ENCODE data around the gene HS6ST1. TPM values are rescaled to one million over a fixed set of nuclear protein-coding genes. Genes with fewer than 3 reads are reported as not detected.

HS6ST1 gene
- total RNA-seq, 4 donors from 2014 or later: 44.6 to 63.3 (median 53.5) TPM

GRCh38 chr2:128325611-128326181 is 7.0 kb upstream of the HS6ST1 start:
- Histone ChIP-seq H3K27ac (peak overlapping the region in 3 of 4 donors; percentile 35 to 43 (median 41)), H3K4me1 (peaks cover 13 to 17% of the 10 kb centered on the region in 2 donors), H3K27me3 (no peaks in the 10 kb centered on the region), H3K36me3 (no peaks in the 10 kb centered on the region), H3K9me3 (no peaks in the 10 kb centered on the region), H3K4me3 (no peak overlapping the region)
- in situ Hi-C loops (cut with MboI; ENCODE audit: low sequenced_read_pairs in 4 of 4): no loop called here
- no peak for ATAC-seq
- intact Hi-C loops (cut with DNase I; ENCODE audit: low total_unique reads): loop anchor here (2.0 to 10.0 kb wide), 5 partner anchors 93 to 1859 kb away; partner anchors contain the start of genes MZT2B, SMPD4 and UGGT1
- peak in 1 of 2 donors; percentile 48 for DNase-seq
- no peak for TF ChIP-seq POLR2A (IDR thresholded peaks at IDR 0.05)
- TF ChIP-seq, protein P1, sequence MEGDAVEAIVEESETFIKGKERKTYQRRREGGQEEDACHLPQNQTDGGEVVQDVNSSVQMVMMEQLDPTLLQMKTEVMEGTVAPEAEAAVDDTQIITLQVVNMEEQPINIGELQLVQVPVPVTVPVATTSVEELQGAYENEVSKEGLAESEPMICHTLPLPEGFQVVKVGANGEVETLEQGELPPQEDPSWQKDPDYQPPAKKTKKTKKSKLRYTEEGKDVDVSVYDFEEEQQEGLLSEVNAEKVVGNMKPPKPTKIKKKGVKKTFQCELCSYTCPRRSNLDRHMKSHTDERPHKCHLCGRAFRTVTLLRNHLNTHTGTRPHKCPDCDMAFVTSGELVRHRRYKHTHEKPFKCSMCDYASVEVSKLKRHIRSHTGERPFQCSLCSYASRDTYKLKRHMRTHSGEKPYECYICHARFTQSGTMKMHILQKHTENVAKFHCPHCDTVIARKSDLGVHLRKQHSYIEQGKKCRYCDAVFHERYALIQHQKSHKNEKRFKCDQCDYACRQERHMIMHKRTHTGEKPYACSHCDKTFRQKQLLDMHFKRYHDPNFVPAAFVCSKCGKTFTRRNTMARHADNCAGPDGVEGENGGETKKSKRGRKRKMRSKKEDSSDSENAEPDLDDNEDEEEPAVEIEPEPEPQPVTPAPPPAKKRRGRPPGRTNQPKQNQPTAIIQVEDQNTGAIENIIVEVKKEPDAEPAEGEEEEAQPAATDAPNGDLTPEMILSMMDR (IDR thresholded peaks at IDR 0.05 in 4 of 5, conservative IDR thresholded peaks at IDR 0.05 in 1 of 5): peak in 1 of 5 experiments; percentile 8

- Histone ChIP-seq H3K4me3 (no peak overlapping the region), H3K9me3 (no peaks in the 10 kb centered on the region), H3K27me3 (no peaks in the 10 kb centered on the region), H3K27ac (peak overlapping the region in 3 of 4 donors; percentile 35 to 43 (median 41)), H3K4me1 (peaks cover 13 to 17% of the 10 kb centered on the region in 2 donors), H3K36me3 (no peaks in the 10 kb centered on the region)
- intact Hi-C loops (cut with DNase I; ENCODE audit: low total_unique reads) (loop anchor here (2.0 to 10.0 kb wide), 6 partner anchors 92 to 1860 kb away; partner anchors contain the start of genes MZT2B, SMPD4 and UGGT1), in situ Hi-C loops (cut with MboI; ENCODE audit: low sequenced_read_pairs in 4 of 4) (loop anchor here in 1 of 4 donors (25.0 kb wide), 1 partner anchor 412 kb away; no protein-coding TSS in a partner anchor)
- ATAC-seq (no peak), DNase-seq (no peak)
- TF ChIP-seq, protein P1 (IDR thresholded peaks at IDR 0.05 in 4 of 5, conservative IDR thresholded peaks at IDR 0.05 in 1 of 5): no peak
- TF ChIP-seq POLR2A (IDR thresholded peaks at IDR 0.05): no peak
Observed at GRCh38 chr2:128324897-128325410, 6.3 kb upstream of the HS6ST1 start.

DNA sequence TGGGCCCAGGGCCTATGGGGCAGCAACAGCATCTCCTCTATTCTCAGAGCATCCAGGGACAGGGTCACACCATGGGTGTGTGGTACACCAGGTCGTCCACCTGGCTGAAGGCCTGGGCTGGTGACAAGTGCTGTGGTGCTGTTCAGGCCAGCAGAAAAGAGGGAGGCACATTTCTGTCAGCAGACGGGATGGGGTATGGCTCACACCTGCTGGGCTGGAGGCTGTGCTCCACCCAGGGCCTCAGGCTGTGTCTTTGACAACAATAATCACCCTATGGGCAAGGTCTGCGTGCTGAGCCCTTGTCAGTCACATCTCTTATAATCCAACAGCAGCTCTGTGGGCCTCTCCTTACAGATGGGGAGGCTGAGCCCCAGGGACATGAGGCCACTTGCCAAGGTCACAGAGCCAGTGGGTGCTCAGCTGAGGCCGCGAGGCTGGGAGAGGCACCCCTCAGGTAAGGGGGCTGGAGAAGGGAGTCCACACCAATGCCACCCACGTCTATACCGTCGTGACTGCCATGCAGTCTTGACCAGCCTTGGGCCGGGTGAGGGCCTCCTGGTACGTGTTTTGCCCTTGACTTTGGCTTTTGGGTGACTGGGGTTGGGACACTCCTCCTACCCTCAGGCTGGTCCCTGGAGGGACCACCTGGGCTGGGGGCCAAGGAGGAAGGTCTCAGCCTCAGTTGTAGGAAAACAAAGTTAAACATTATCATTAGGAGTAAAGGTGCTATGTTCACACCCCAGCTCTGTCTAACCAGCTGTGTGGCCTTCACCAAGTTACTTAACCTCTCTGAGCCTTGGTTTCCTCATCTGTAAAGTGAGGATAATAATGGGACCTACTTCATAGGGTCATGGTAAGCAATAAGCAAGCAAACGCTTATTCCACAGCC is 5.6 kb upstream of the HS6ST1 start:
- no peaks in the 10 kb centered on the region for H3K27me3 ChIP-seq
- no peaks in the 10 kb centered on the region for H3K36me3 ChIP-seq
- in situ Hi-C loops (cut with MboI; ENCODE audit: low sequenced_read_pairs in 4 of 4): loop anchor here in 1 of 4 donors (25.0 kb wide), 1 partner anchor 413 kb away; no protein-coding TSS in a partner anchor
- DNase-seq (no peak), ATAC-seq (no peak)
- TF ChIP-seq, protein P1 (IDR thresholded peaks at IDR 0.05 in 4 of 5, conservative IDR thresholded peaks at IDR 0.05 in 1 of 5): no peak
- TF ChIP-seq POLR2A (IDR thresholded peaks at IDR 0.05): no peak
- no peaks in the 10 kb centered on the region for H3K9me3 ChIP-seq
- H3K27ac ChIP-seq: peak overlapping the region in 1 of 4 donors; percentile 89
- intact Hi-C loops (cut with DNase I; ENCODE audit: low total_unique reads): loop anchor here (2.0 to 10.0 kb wide), 6 partner anchors 91 to 1861 kb away; partner anchors contain the start of genes MZT2B, SMPD4 and UGGT1
- peaks cover 13 to 22% of the 10 kb centered on the region in 2 donors for H3K4me1 ChIP-seq
- H3K4me3 ChIP-seq: no peak overlapping the region

GRCh38 chr2:128323555-128323931 is 4.9 kb upstream of the HS6ST1 start:
- Histone ChIP-seq H3K27ac (peak overlapping the region in 2 of 4 donors; percentile 9 to 89), H3K4me3 (no peak overlapping the region), H3K27me3 (no peaks in the 10 kb centered on the region), H3K9me3 (no peaks in the 10 kb centered on the region), H3K36me3 (no peaks in the 10 kb centered on the region), H3K4me1 (peaks cover 13 to 25% of the 10 kb centered on the region in 2 donors)
- intact Hi-C loops (cut with DNase I; ENCODE audit: low total_unique reads): loop anchor here (5.0 to 10.0 kb wide), 5 partner anchors 141 to 1861 kb away; partner anchors contain the start of genes MZT2B, SMPD4 and UGGT1
- TF ChIP-seq POLR2A (IDR thresholded peaks at IDR 0.05): no peak
- TF ChIP-seq, protein P1 (IDR thresholded peaks at IDR 0.05 in 4 of 5, conservative IDR thresholded peaks at IDR 0.05 in 1 of 5): no peak
- in situ Hi-C loops (cut with MboI; ENCODE audit: low sequenced_read_pairs in 4 of 4): loop anchor here in 1 of 4 donors (25.0 kb wide), 1 partner anchor 414 kb away; no protein-coding TSS in a partner anchor
- DNase-seq (no peak), ATAC-seq (no peak)
